NCI-H2081 treated with DMSO at 0.1 percent for 48 hours (cell line): Measurements from ENCODE around the gene GRIA3.
"Not testable (repeated sequence)": the region's sequence is repeated elsewhere in the genome, so short reads cannot be mapped to it uniquely, and the experiment has no call there.

Experiments
- DNase-seq: peaks from one replicate; lab custom pipeline; 2025; lab: John Stamatoyannopoulos, UW

GRIA3 gene

GRCh38 chrX:123464709-123465108 is 280.6 kb downstream of the GRIA3 start:
- DNase-seq: no peak

DNA sequence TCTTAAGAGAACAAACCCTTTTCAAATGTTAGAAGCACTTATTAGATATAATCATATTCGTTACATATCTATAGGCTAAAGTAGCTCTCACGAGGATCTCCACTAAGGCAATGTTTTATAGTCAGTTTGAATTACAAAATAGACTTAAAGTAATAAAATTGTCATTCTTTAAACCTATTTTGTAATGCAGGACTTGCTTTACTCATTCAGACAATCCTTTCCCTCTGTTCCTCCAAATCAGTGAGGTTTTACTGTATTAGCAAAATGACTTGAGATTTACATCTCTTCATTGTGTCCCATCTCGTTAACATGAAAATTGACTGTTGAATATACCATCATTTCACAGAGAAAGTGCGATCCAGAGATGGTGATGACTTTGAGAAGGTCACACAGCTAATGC is 284.4 kb downstream of the GRIA3 start:
- DNase-seq: no peak

DNA sequence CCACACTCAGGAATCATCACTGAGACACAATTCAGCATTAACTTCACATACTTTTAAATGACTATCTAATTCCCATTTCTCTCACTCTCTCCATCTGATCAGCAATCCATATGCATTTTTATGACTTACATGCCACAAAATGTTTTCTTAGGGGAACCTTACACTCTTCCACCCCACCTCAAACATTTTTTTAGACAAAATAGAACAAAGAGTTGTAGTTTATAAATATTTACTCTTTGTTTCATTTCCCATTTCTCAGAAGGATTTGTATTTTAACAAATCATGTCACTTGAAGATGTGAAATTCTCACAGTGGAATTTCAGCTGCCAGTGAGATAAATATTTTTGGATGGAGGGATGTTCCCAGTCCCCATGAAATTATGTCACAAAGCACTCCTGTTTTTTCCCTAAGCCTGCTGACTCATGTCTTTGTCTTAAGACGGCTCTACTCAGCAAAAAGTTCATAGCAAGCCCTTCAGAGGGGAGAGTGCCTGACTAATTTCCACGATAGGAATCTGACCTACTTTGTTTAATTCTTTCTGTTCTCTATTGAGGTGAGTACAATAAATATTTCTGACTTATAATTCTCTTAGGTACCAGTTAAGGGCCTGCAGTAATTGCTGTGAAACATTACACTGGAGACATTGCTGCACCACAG is 291.1 kb downstream of the GRIA3 start:
- DNase-seq: no peak

DNA sequence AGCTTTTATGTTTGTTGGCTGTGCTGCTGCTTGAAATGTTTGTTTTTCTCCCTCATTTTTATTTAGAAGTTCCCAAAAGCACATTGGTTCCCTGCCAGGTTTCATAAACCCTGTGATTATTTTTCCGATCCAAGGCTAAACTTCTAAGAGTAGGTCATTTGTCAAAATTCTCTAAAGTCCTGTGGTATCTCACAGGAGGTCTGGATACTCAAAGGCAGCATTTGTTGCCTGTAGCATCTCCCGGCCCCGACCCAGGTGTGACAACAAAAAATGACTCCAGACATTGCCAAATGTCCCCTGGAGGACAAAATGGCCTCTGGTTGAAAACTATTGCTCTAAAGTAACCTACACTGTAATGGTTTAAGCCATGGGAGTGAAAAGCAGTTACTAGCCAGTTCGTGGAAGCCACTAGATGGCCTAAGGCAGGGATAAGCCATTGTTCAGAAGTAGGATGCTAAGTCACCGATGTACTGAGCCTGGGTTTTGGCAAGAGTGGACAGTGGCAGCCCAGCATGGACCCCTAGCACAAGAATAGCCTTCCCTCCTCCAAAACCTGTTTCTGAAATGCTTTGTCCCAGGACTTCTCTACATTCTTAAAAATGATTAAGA is 292.6 kb downstream of the GRIA3 start:
- DNase-seq: no peak

GRCh38 chrX:123477673-123478072 is 293.6 kb downstream of the GRIA3 start:
- DNase-seq: no peak

GRCh38 chrX:123481913-123482851 is 298.1 kb downstream of the GRIA3 start:
- no peak for DNase-seq

GRCh38 chrX:123486297-123486696 is 302.2 kb downstream of the GRIA3 start:
- DNase-seq: no peak

- DNase-seq: no peak
Observed at GRCh38 chrX:123487236-123487635, 303.2 kb downstream of the GRIA3 start.

DNA sequence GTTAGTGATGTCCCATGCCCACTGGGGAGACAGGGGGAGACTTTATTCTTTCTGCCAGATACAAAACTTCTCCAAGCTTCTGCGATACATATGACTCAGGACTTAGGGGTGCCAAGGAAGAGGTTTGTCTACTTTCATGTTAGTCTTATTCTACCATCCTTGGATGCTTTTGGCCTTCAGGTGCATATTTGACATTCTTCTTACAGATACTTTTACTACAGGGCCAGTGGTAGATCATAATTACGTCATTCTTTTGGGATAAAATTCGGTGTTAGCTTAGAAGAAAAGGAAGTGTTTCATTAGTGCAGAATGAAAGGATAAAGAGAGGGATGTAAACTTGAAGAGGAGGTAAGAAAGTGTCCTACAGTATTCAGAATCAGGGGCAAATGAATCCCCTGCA is 303.6 kb downstream of the GRIA3 start:
- DNase-seq: no peak

DNA sequence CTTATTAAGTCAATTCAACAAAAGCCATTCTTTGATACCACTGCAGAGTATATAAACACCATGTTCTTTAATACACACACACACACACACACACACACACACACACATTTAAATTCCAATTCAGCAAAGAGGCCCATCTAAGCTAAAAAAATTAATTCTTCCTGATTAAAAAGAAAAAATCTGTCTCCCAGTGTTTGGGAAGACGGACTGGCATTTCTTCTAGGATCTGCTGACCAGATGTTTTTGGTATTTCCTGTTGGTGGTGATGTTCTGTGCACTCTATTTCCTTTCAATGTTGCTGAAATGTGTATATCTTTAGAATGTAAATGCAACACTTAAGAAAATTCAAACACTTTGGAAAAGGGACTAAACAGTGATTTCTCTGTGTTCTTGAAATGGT is 304.9 kb downstream of the GRIA3 start:
- DNase-seq: no peak

GRCh38 chrX:123493857-123494256 is 309.8 kb downstream of the GRIA3 start:
- no peak for DNase-seq

DNA sequence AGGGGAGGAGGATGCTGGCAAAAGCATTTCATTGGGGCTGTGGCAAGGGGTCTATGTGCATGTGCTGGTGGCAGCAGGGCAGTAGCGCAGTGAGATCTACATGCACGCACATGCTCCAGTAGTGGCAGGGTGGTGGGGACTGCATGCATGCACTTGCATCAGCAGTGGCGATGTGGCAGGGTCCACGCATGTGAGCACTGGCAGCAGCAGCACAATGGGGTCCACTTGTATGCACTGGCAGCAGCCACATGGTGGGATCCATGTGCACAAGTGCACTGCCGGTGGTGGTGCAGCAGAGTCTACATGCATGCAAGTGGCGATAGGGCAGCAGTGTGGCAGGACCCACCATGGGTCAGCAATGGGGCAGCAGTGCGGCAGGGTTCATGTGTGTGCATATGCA is 315.7 kb downstream of the GRIA3 start:
- no peak for DNase-seq

DNA sequence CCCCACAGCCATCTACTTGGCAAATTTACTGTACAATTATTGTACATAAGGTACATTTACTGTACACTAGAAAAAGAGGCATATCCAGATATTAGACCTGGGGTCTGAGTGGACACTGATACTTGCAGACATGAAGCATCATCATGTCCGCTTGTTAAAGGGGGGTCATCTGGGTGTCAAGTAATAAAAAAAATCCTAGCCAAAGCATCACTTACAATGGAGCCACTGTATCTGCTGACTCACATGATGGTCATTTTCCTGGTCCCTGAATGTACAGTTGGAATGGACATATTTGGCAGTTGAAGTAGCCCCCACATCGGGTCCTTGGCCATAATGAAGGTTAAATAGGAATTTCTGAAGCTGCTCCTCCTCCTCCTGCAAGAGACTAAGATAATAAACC is 320.0 kb downstream of the GRIA3 start:
- DNase-seq: no peak

DNA sequence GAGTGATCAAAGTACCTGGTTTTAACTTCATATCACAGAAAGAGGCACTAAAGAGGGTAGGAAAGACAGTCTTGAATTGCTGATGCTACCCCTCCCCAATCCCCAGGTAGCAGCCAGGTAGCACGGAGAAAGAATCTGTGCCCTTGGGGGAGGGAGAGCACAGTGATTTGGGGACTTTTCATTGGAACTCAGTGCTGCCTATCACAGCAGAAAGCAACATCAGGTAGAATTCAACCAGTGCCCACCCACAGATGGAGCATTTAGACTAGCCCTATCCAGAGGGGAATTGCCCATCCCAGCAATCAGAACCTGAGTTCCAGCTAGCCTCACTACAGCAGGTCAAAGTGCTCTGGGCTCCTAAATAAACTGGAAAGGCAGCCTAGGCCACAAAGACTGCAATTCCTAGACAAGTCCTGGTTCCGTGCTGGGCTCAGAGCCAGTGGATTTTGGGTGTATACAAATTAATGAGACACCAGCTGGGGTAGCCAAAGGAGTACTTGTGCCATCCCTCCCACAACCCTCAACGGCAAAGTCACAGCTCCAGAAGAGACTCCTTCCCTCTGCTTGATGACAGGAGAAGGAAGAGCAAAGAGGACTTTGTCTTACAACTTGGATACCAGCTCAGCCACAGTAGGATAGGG is 320.7 kb downstream of the GRIA3 start:
- no peak for DNase-seq

GRCh38 chrX:123513585-123514278 is 329.7 kb downstream of the GRIA3 start:
- no peak for DNase-seq

- DNase-seq: not testable (repeated sequence)
Observed at GRCh38 chrX:123514279-123514640, 330.2 kb downstream of the GRIA3 start.

DNA sequence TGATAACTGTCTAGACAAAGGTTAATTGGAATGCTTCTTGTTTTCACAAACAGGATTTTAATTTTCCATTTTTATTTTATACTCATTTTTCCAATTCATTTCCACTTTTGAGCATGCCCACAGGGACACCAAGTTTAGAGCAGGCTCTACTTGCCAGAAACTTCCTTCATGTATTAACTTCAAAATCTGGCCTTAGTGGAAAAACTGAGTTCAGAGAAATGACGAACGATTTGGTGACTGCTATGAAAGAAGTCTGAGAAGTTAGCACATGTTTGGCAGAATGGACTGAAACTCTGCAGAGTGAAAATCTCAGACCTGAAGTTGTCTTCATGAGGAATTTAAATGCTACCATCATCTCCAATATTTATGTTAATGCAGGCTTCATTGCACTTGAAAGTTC is 334.7 kb downstream of the GRIA3 start:
- no peak for DNase-seq

- no peak for DNase-seq
Observed at GRCh38 chrX:123525123-123525725, 341.1 kb downstream of the GRIA3 start.

DNA sequence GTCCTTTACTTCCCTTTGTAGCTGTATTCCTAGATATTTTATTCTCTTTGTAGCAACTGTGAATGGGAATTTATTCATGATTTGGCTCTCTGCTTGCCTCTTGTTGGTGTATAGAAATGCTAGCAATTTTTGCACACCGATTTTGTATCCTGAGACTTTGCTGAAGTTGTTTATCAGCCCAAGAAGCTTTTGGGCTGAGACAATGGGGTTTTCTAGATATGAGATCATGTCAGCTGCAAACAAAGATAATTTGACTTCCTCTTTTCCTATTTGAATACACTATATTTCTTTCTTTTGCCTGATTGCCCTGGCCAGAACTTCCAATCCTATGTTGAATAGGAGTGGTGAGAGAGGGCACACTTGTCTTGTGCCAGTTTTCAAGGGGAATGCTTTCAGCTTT is 346.6 kb downstream of the GRIA3 start:
- DNase-seq: not testable (repeated sequence)
